ENCODE measurements around the gene ZNRF4. TPM values are rescaled to one million over a fixed set of nuclear protein-coding genes. Genes with fewer than 3 reads are reported as not detected.

The ZNRF4 gene
- total and polyA plus RNA-seq, 10 of the 15 experiments (the other 5 are each of a cell fraction or from before 2014, with no cell fraction given): not detected

GRCh38 chr19:5473646-5474045, 18.4 kb downstream of the ZNRF4 start:
- Histone ChIP-seq H3K27ac (ENCODE audit: control insufficient read depth, insufficient read depth) (no peak overlapping the region), H3K27me3 (replicated peaks in 1 of 2; ENCODE audit: control insufficient read depth in 2 of 2, insufficient read depth in 2 of 2, low read length in 1 of 2) (no peaks in the 10 kb centered on the region), H3K9ac (ENCODE audit: control insufficient read depth, insufficient read depth, low read length) (no peak overlapping the region), H2AFZ (ENCODE audit: control insufficient read depth, low read depth, low read length) (no peak overlapping the region), H3K4me1 (ENCODE audit: control insufficient read depth, insufficient read depth, low read length) (no peaks in the 10 kb centered on the region), H3K4me2 (ENCODE audit: control insufficient read depth, insufficient read depth) (no peak overlapping the region), H3K36me3 (ENCODE audit: control insufficient read depth in 2 of 2, insufficient read depth in 2 of 2, low read length in 1 of 2) (no peaks in the 10 kb centered on the region), H3K4me3 (no peak overlapping the region), H4K20me1 (ENCODE audit: control insufficient read depth, insufficient read depth) (no peaks in the 10 kb centered on the region), H3K79me2 (ENCODE audit: control insufficient read depth, insufficient read depth, low read length) (no peaks in the 10 kb centered on the region), H3K9me3 (replicated peaks; ENCODE audit: control insufficient read depth, insufficient read depth, low read length) (no peaks in the 10 kb centered on the region)
- no peak for TF ChIP-seq SUZ12 (IDR thresholded peaks at IDR 0.05; ENCODE audit: unreplicated experiment)
- TF ChIP-seq SUPT20H (IDR thresholded peaks at IDR 0.05; ENCODE audit: borderline replicate concordance, control insufficient read depth, low read depth, low read length): no peak
- no peak for TF ChIP-seq E4F1 (IDR thresholded peaks at IDR 0.05; ENCODE audit: borderline replicate concordance, partially characterized antibody)
- TF ChIP-seq MTA3 (IDR thresholded peaks at IDR 0.05; ENCODE audit: borderline replicate concordance, low read length): no peak
- TF ChIP-seq HDGF (IDR thresholded peaks at IDR 0.05): no peak
- no peak for TF ChIP-seq ZBTB4 (CRISPR knock-in tag; IDR thresholded peaks at IDR 0.05)
- TF ChIP-seq SMAD5 (IDR thresholded peaks at IDR 0.05; ENCODE audit: low read depth): no peak
- no peak for TF ChIP-seq REST (IDR thresholded peaks at IDR 0.05; ENCODE audit: low read depth, low read length)
- no peak for TF ChIP-seq WRNIP1 (IDR thresholded peaks at IDR 0.05; ENCODE audit: borderline replicate concordance, low read depth, low read length)
- no peak for TF ChIP-seq TBL1XR1 (IDR thresholded peaks at IDR 0.05; ENCODE audit: low read depth, low read length)
- TF ChIP-seq CHD2 (IDR thresholded peaks at IDR 0.05; ENCODE audit: borderline replicate concordance, low read depth, low read length): no peak
- no peak for TF ChIP-seq CBX3 (IDR thresholded peaks at IDR 0.05; ENCODE audit: borderline replicate concordance, low read depth)
- no TSS peak for BruUV-seq (replicated peaks)
- POLR2A ChIA-PET: no interaction called here
- RAD21 ChIA-PET (ENCODE audit: unreplicated experiment): no interaction called here
- DNase-seq (ENCODE audit: low read depth, low spot score) (no peak), FAIRE-seq (no peak), ATAC-seq (no peak)
- intact Hi-C loops (cut with micrococcal nuclease; ENCODE audit: unreplicated experiment) (no loop called here), in situ Hi-C loops (cut with MboI) (no loop called here)
- 55% methylated on average over 5 of the region's 5 CpGs for WGBS (ENCODE audit: insufficient coverage, insufficient replicate concordance, low lambda C conversion rate, missing lambda C conversion rate)
- SMC1A ChIA-PET (ENCODE audit: uncharacterized antibody, unreplicated experiment): no interaction called here
- CTCF ChIA-PET: no interaction called here

All from GM12878 (cell line).